Lung (tissue), 12 donors: ENCODE measurements around the gene AFG1L. TPM values are rescaled to one million over a fixed set of nuclear protein-coding genes. Genes with fewer than 3 reads are reported as not detected.
"Not testable (repeated sequence)": the region's sequence is repeated elsewhere in the genome, so short reads cannot be mapped to it uniquely, and the experiment has no call there.

Experiments
- ATAC-seq: fragments of 200-7000 bp; cut with Tn5 transposase; one replicate; pipeline ENCODE4 v1.9.1; 2020; ENCODE audit warnings: moderate number of reproducible peaks; ENCODE audit not compliant: insufficient read depth, low FRiP score
- DNase-seq, 3 donors: peaks; one replicate each; pipeline ENCODE4 v3.0.0-alpha.2; 2013 to 2017
- H3K27ac ChIP-seq, 2 donors: one replicate each; pipeline ENCODE4 v1.5.1; 2013; ENCODE audit warnings: mild to moderate bottlenecking in 2 of 2, moderate library complexity in 2 of 2, control low read depth in 1 of 2, inconsistent platforms in 1 of 2, low read depth in 1 of 2, low read length in 1 of 2
- H3K27me3 ChIP-seq, 3 donors: one replicate each; pipeline ENCODE4 v1.5.1; 2013; ENCODE audit warnings: low read length in 2 of 3; ENCODE audit not compliant: control insufficient read depth in 3 of 3, insufficient read depth in 3 of 3
- H3K36me3 ChIP-seq, 4 donors: one replicate each; pipeline ENCODE4 v1.5.1; 2013; ENCODE audit warnings: low read length in 4 of 4, mild to moderate bottlenecking in 1 of 4, moderate library complexity in 1 of 4; ENCODE audit not compliant: control insufficient read depth in 4 of 4, insufficient read depth in 4 of 4
- H3K4me1 ChIP-seq, 5 donors: one replicate each; pipeline ENCODE4 v1.5.1; 2013; ENCODE audit warnings: low read length in 5 of 5, mild to moderate bottlenecking in 2 of 5, moderate library complexity in 1 of 5; ENCODE audit not compliant: control insufficient read depth in 5 of 5, insufficient read depth in 5 of 5
- H3K4me3 ChIP-seq: one replicate; pipeline ENCODE4 v1.5.1; 2013; ENCODE audit warnings: mild to moderate bottlenecking, control low read depth, moderate library complexity
- H3K9ac ChIP-seq, 2 donors: one replicate each; pipeline ENCODE4 v1.5.1; 2013; ENCODE audit warnings: low read length in 2 of 2, control low read depth in 1 of 2; ENCODE audit not compliant: insufficient read depth in 1 of 2
- H3K9me3 ChIP-seq, 4 donors: one replicate each; pipeline ENCODE4 v1.5.1; 2013; ENCODE audit warnings: low read length in 3 of 4, mild to moderate bottlenecking in 1 of 4, moderate library complexity in 1 of 4; ENCODE audit not compliant: control insufficient read depth in 4 of 4, insufficient read depth in 3 of 4
- CTCF ChIP-seq: IDR thresholded peaks from 2 replicates; pipeline ENCODE4 v1.5.1; 2012; ENCODE audit warnings: mild to moderate bottlenecking; ENCODE audit errors: control extremely low read depth, extremely low read depth
- WGBS, 2 donors: extraction: QIAGEN DNeasy Blood & Tissue Kit; methylation state at CpG; one replicate each; pipeline ENCODE4 v1.1.7; 2013; 5-methylcytosine and 5-hydroxymethylcytosine counted together
- polyA plus RNA-seq, 2 donors: library from polyadenylated mRNA; stranded (reverse); fragments of 200-250 nt; gene quantifications; one replicate each; pipeline ENCODE4 v1.2.1, GENCODE V29; 2013
- total RNA-seq, 2 donors: library from RNA; depleted of rRNA in 1 of 2; stranded (reverse); fragments of >200 nt in 1 of 2; gene quantifications; one replicate each; pipeline ENCODE4 v1.2.1, GENCODE V29; 2014 to 2021
- donor health status: control.
- donor health status: control.
- donor health status: Bipolar disorder and iron deficiency.
- donor health status: healthy.
- donor health status: DM: yes; HTN: yes; CAD: no.

The AFG1L gene
- total and polyA plus RNA-seq, 4 donors = 2.0 to 9.5 (median 5.5) TPM

- Histone ChIP-seq H3K27ac (no peak overlapping the region), H3K9me3 (no peaks in the 10 kb centered on the region), H3K4me3 (no peak overlapping the region), H3K36me3 (peaks cover 0 to 5% (median 0%) of the 10 kb centered on the region in 4 donors), H3K27me3 (no peaks in the 10 kb centered on the region), H3K9ac (no peak overlapping the region), H3K4me1 (peaks cover 0 to 3% (median 0%) of the 10 kb centered on the region in 5 donors)
- WGBS, 2 donors = 87 to 92% methylated on average over 3 of the region's 3 CpGs
- no peak for TF ChIP-seq CTCF
- ATAC-seq (no peak), DNase-seq (no peak)
These were observed 86.0 kb downstream of the AFG1L start for GRCh38 chr6:108380876-108381275.

GRCh38 chr6:108383981-108384380, 89.1 kb downstream of the AFG1L start:
- H3K27ac ChIP-seq = no peak overlapping the region
- no peak overlapping the region for H3K9ac ChIP-seq
- WGBS, 2 donors = 98 to 100% methylated on average over 1 of the region's 1 CpG
- TF ChIP-seq CTCF = no peak
- no peak overlapping the region for H3K4me3 ChIP-seq
- H3K4me1 ChIP-seq = peaks cover 0 to 3% (median 0%) of the 10 kb centered on the region in 5 donors
- ATAC-seq (no peak), DNase-seq (no peak)
- H3K27me3 ChIP-seq = no peaks in the 10 kb centered on the region
- peaks cover 0 to 5% (median 0%) of the 10 kb centered on the region in 4 donors for H3K36me3 ChIP-seq
- H3K9me3 ChIP-seq = no peaks in the 10 kb centered on the region

GRCh38 chr6:108389190-108389589, 94.3 kb downstream of the AFG1L start:
- not testable (repeated sequence) for H3K27me3 ChIP-seq, ATAC-seq, H3K36me3 ChIP-seq, H3K9ac ChIP-seq, H3K9me3 ChIP-seq, H3K27ac ChIP-seq, H3K4me1 ChIP-seq, H3K4me3 ChIP-seq, DNase-seq
- 90 to 94% methylated on average over 4 of the region's 4 CpGs for WGBS, 2 donors

GRCh38 chr6:108395297-108395696, 100.4 kb downstream of the AFG1L start:
- Histone ChIP-seq H3K9me3 (peaks cover 0 to 2% (median 0%) of the 10 kb centered on the region in 4 donors), H3K27ac (no peak overlapping the region), H3K4me3 (no peak overlapping the region), H3K36me3 (no peaks in the 10 kb centered on the region), H3K4me1 (no peaks in the 10 kb centered on the region), H3K27me3 (no peaks in the 10 kb centered on the region), H3K9ac (no peak overlapping the region)
- ATAC-seq (no peak), DNase-seq (no peak)
- no peak for TF ChIP-seq CTCF
- 97 to 100% methylated on average over 2 of the region's 2 CpGs for WGBS, 2 donors
